Measurements from ENCODE around the gene PAK4.

- TF ChIP-seq, protein P1, sequence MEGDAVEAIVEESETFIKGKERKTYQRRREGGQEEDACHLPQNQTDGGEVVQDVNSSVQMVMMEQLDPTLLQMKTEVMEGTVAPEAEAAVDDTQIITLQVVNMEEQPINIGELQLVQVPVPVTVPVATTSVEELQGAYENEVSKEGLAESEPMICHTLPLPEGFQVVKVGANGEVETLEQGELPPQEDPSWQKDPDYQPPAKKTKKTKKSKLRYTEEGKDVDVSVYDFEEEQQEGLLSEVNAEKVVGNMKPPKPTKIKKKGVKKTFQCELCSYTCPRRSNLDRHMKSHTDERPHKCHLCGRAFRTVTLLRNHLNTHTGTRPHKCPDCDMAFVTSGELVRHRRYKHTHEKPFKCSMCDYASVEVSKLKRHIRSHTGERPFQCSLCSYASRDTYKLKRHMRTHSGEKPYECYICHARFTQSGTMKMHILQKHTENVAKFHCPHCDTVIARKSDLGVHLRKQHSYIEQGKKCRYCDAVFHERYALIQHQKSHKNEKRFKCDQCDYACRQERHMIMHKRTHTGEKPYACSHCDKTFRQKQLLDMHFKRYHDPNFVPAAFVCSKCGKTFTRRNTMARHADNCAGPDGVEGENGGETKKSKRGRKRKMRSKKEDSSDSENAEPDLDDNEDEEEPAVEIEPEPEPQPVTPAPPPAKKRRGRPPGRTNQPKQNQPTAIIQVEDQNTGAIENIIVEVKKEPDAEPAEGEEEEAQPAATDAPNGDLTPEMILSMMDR (IDR thresholded peaks at IDR 0.05; ENCODE audit: control extremely low read depth in 1 of 3, insufficient read depth in 1 of 3, low read depth in 1 of 3, low read length in 3 of 3), result no peak
- TF ChIP-seq CHD2 (IDR thresholded peaks at IDR 0.05; ENCODE audit: low read length) (no peak), EZH2 (IDR thresholded peaks at IDR 0.05; ENCODE audit: low read depth, low read length, severe bottlenecking) (no peak), ZNF274 (IDR thresholded peaks at IDR 0.05; ENCODE audit: borderline replicate concordance, extremely low read depth, low read length) (no peak), POLR2AphosphoS5 (IDR thresholded peaks at IDR 0.05; ENCODE audit: low read depth, low read length) (no peak), SP4 (IDR thresholded peaks at IDR 0.05; ENCODE audit: low read length) (no peak), TCF12 (IDR thresholded peaks at IDR 0.05; ENCODE audit: low read depth, low read length) (no peak)
- TF ChIP-seq, protein P2, sequence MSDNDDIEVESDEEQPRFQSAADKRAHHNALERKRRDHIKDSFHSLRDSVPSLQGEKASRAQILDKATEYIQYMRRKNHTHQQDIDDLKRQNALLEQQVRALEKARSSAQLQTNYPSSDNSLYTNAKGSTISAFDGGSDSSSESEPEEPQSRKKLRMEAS (IDR thresholded peaks at IDR 0.05), result no peak
These were observed 19.4 kb upstream of the PAK4 start for GRCh38 chr19:39106194-39106593.
